ENCODE measurements around the gene SLIT3.

- TF ChIP-seq CTCF (IDR thresholded peaks at IDR 0.05) (no peak), POLR2A (IDR thresholded peaks at IDR 0.05) (no peak), POLR2AphosphoS5 (IDR thresholded peaks at IDR 0.05; ENCODE audit: insufficient read depth in 1 of 2, low read depth in 1 of 2) (no peak)
Observed at GRCh38 chr5:169291877-169292276, 9.1 kb downstream of the SLIT3 start.
